Ammon's horn (tissue), 1 donor: ENCODE results near the gene CCL26.
"Not testable (repeated sequence)": the region's sequence is repeated elsewhere in the genome, so short reads cannot be mapped to it uniquely, and the experiment has no call there.

ENCODE experiments used
- DNase-seq: peaks from one replicate; pipeline ENCODE4 v3.0.0-alpha.2; 2016; ENCODE audit warnings: low spot score

The CCL26 gene

GRCh38 chr7:75738975-75739795 lies 32.8 kb downstream of the CCL26 start:
- peak; percentile 100 for DNase-seq

- DNase-seq, result peak; percentile 11
Measured at GRCh38 chr7:75738604-75738974, 33.4 kb downstream of the CCL26 start, which contains the start of gene HIP1. Gene HIP1, minus strand, starts transcription at chr7:75738941. Its CDS starts 21 bp downstream, at chr7:75738920.

GRCh38 chr7:75737856-75738603 lies 34.0 kb downstream of the CCL26 start:
- peak; percentile 27 for DNase-seq

GRCh38 chr7:75735581-75736350 lies 36.2 kb downstream of the CCL26 start:
- DNase-seq, result no peak

- DNase-seq, result no peak
Measured at GRCh38 chr7:75734586-75735458, 37.2 kb downstream of the CCL26 start.

- DNase-seq, result no peak
Measured at GRCh38 chr7:75732764-75733630, 39.0 kb downstream of the CCL26 start.

GRCh38 chr7:75732016-75732521 lies 39.9 kb downstream of the CCL26 start:
- no peak for DNase-seq

- no peak for DNase-seq
Measured at GRCh38 chr7:75729851-75730274, 42.1 kb downstream of the CCL26 start.

GRCh38 chr7:75727881-75728593 lies 44.0 kb downstream of the CCL26 start:
- no peak for DNase-seq

- not testable (repeated sequence) for DNase-seq
Measured at GRCh38 chr7:75727351-75727750, 44.7 kb downstream of the CCL26 start.

GRCh38 chr7:75725306-75725705 lies 46.7 kb downstream of the CCL26 start:
- DNase-seq, result no peak

GRCh38 chr7:75723444-75723843 lies 48.6 kb downstream of the CCL26 start:
- no peak for DNase-seq

GRCh38 chr7:75722373-75722772 lies 49.6 kb downstream of the CCL26 start:
- DNase-seq, result no peak

GRCh38 chr7:75721922-75722321 lies 50.1 kb downstream of the CCL26 start:
- DNase-seq, result not testable (repeated sequence)

GRCh38 chr7:75721426-75721825 lies 50.6 kb downstream of the CCL26 start:
- no peak for DNase-seq

- no peak for DNase-seq
Measured at GRCh38 chr7:75719626-75720025, 52.4 kb downstream of the CCL26 start.
